Neural progenitor cell (in vitro differentiated cells): ENCODE measurements around the gene BOC. TPM values are rescaled to one million over a fixed set of nuclear protein-coding genes. Genes with fewer than 3 reads are reported as not detected.

Source experiments
- DNase-seq: peaks from one replicate; pipeline ENCODE4 v3.0.0-alpha.2; 2016; ENCODE audit warnings: low spot score
- H2AFZ ChIP-seq: fragments of 200-600 bp; sonication (generic); replicated peaks from 2 replicates; pipeline ENCODE4 v1.6.1; 2016; ENCODE audit warnings: antibody characterized with exemption
- H3F3A ChIP-seq: fragments of 200-600 bp; sonication (generic); 2 replicates; pipeline ENCODE4 v1.6.1; 2016; ENCODE audit warnings: antibody characterized with exemption, low read depth
- H3K27ac ChIP-seq: fragments of 200-600 bp; sonication (generic); 2 replicates; pipeline ENCODE4 v1.5.1; 2016; ENCODE audit warnings: mild to moderate bottlenecking
- H3K27me3 ChIP-seq: fragments of 200-600 bp; sonication (generic); 2 replicates; pipeline ENCODE4 v1.6.1; 2016; ENCODE audit warnings: mild to moderate bottlenecking, moderate library complexity
- H3K36me3 ChIP-seq: fragments of 200-600 bp; sonication (generic); 2 replicates; pipeline ENCODE4 v1.5.1; 2016
- H3K4me1 ChIP-seq: fragments of 200-600 bp; sonication (generic); 2 replicates; pipeline ENCODE4 v1.6.1; 2016; ENCODE audit warnings: mixed run types
- H3K4me2 ChIP-seq: fragments of 200-600 bp; sonication (generic); 2 replicates; pipeline ENCODE4 v1.6.1; 2016
- H3K4me3 ChIP-seq: fragments of 200-600 bp; sonication (generic); 2 replicates; pipeline ENCODE4 v1.5.1; 2016
- H3K79me2 ChIP-seq: fragments of 200-600 bp; sonication (generic); 2 replicates; pipeline ENCODE4 v1.6.1; 2016; ENCODE audit warnings: low read depth
- H3K9ac ChIP-seq: fragments of 200-600 bp; sonication (generic); 2 replicates; pipeline ENCODE4 v1.6.1; 2016
- H3K9me3 ChIP-seq: fragments of 200-600 bp; sonication (generic); 2 replicates; pipeline ENCODE4 v1.5.1; 2016; ENCODE audit warnings: low read depth
- H4K20me1 ChIP-seq: fragments of 200-600 bp; sonication (generic); 2 replicates; pipeline ENCODE4 v1.6.1; 2016; ENCODE audit warnings: low read depth
- H3K27ac Mint-ChIP-seq: 3 replicates; pipeline ENCODE4 v1.8.0; 2021; ENCODE audit warnings: mixed read lengths
- H3K27me3 Mint-ChIP-seq: 2 replicates; pipeline ENCODE4 v1.8.0; 2022; ENCODE audit warnings: low read depth, mild to moderate bottlenecking, inconsistent platforms, moderate library complexity, mixed read lengths; ENCODE audit not compliant: insufficient read depth
- H3K36me3 Mint-ChIP-seq: 3 replicates; pipeline ENCODE4 v1.8.0; 2021; ENCODE audit warnings: mixed read lengths
- H3K4me1 Mint-ChIP-seq: 3 replicates; pipeline ENCODE4 v1.8.0; 2021; ENCODE audit warnings: mixed read lengths
- H3K4me3 Mint-ChIP-seq: 3 replicates; pipeline ENCODE4 v1.8.0; 2021; ENCODE audit warnings: mild to moderate bottlenecking, moderate library complexity, mixed read lengths
- H3K9me3 Mint-ChIP-seq: 3 replicates; pipeline ENCODE4 v1.8.0; 2020; ENCODE audit warnings: mixed read lengths
- CTCF ChIP-seq: fragments of 200-600 bp; sonication (generic); IDR thresholded peaks from 2 replicates; pipeline ENCODE4 v1.5.1; 2017; ENCODE audit warnings: antibody characterized with exemption, mild to moderate bottlenecking
- EZH2 ChIP-seq: fragments of 200-600 bp; sonication (generic); IDR thresholded peaks from 2 replicates; pipeline ENCODE4 v1.6.1; 2017; ENCODE audit warnings: antibody characterized with exemption, mild to moderate bottlenecking, moderate library complexity
- EZH2phosphoT487 ChIP-seq: fragments of 200-600 bp; sonication (generic); IDR thresholded peaks from 2 replicates; pipeline ENCODE4 v1.6.1; 2017; ENCODE audit warnings: antibody characterized with exemption
- total RNA-seq: library from RNA; depleted of rRNA; stranded (reverse); fragments of >200 nt; gene quantifications from 2 replicates; pipeline ENCODE4 v1.2.3, GENCODE V29; 2015; ENCODE audit warnings: low replicate concordance

The BOC gene
- total RNA-seq, 1 donor from 2014 or later: 35.2 TPM

DNA sequence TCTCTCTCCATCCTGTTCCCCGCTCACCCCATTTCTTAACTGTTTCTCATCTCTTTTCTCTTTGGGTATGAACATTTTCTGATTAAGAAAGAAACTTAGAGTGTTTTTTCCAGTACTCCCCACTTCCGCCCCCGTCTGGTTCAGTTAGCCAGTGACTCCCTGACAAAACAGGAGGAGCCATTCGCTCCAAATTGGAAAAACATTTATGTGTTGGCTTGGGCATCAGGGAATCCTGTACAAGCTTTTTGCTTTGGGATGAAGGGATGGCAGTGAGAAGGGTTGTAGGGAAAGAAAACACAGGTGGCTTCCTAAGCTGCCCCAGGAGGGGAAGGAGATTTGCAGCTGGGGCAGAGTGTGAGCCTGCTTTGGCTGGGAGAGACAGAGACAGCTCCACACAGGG, 47.0 kb downstream of the BOC start:
- Histone ChIP-seq H3K27me3 (no peaks in the 10 kb centered on the region), H3K4me3 (no peak overlapping the region), H3K79me2 (no peaks in the 10 kb centered on the region), H3K4me2 (no peak overlapping the region), H3K36me3 (peaks cover 3% of the 10 kb centered on the region), H2AFZ (no peak overlapping the region), H3K4me1 (peaks cover 50% of the 10 kb centered on the region), H3K9ac (no peak overlapping the region), H4K20me1 (peaks cover 18% of the 10 kb centered on the region), H3K27ac (no peak overlapping the region), H3F3A (peaks cover 24% of the 10 kb centered on the region), H3K9me3 (no peaks in the 10 kb centered on the region)
- Mint-ChIP-seq H3K27ac (peak overlapping the region; percentile 59), H3K27me3 (peaks cover 3% of the 10 kb centered on the region), H3K4me1 (peaks cover 73% of the 10 kb centered on the region), H3K4me3 (no peak overlapping the region), H3K36me3 (peaks cover 75% of the 10 kb centered on the region), H3K9me3 (no peaks in the 10 kb centered on the region)
- TF ChIP-seq CTCF (peak; percentile 15), EZH2 (no peak), EZH2phosphoT487 (no peak)
- DNase-seq: no peak

GRCh38 chr3:113259196-113259595, 47.8 kb downstream of the BOC start:
- H2AFZ ChIP-seq: no peak overlapping the region
- H3F3A ChIP-seq: peaks cover 26% of the 10 kb centered on the region
- H3K27ac ChIP-seq: no peak overlapping the region
- peak overlapping the region; percentile 74 for H3K27ac Mint-ChIP-seq
- peaks cover 3% of the 10 kb centered on the region for H3K27me3 Mint-ChIP-seq
- H4K20me1 ChIP-seq: peaks cover 15% of the 10 kb centered on the region
- H3K36me3 ChIP-seq: peaks cover 3% of the 10 kb centered on the region
- no peak overlapping the region for H3K9ac ChIP-seq
- DNase-seq: no peak
- peaks cover 49% of the 10 kb centered on the region for H3K4me1 ChIP-seq
- no peak overlapping the region for H3K4me3 Mint-ChIP-seq
- no peaks in the 10 kb centered on the region for H3K9me3 ChIP-seq
- no peak overlapping the region for H3K4me2 ChIP-seq
- H3K4me3 ChIP-seq: no peak overlapping the region
- H3K4me1 Mint-ChIP-seq: peaks cover 73% of the 10 kb centered on the region
- H3K79me2 ChIP-seq: no peaks in the 10 kb centered on the region
- TF ChIP-seq EZH2 (no peak), CTCF (no peak)
- peaks cover 68% of the 10 kb centered on the region for H3K36me3 Mint-ChIP-seq
- no peaks in the 10 kb centered on the region for H3K9me3 Mint-ChIP-seq
- H3K27me3 ChIP-seq: no peaks in the 10 kb centered on the region

- peaks cover 4% of the 10 kb centered on the region for H3K36me3 ChIP-seq
- Mint-ChIP-seq H3K27ac (no peak overlapping the region), H3K4me3 (peak overlapping the region; percentile 54), H3K27me3 (peaks cover 3% of the 10 kb centered on the region), H3K9me3 (no peaks in the 10 kb centered on the region), H3K4me1 (peaks cover 79% of the 10 kb centered on the region), H3K36me3 (peaks cover 69% of the 10 kb centered on the region)
- TF ChIP-seq EZH2 (no peak), CTCF (no peak), EZH2phosphoT487 (no peak)
- H2AFZ ChIP-seq: no peak overlapping the region
- H3K4me1 ChIP-seq: peaks cover 54% of the 10 kb centered on the region
- H3K9ac ChIP-seq: no peak overlapping the region
- H3K9me3 ChIP-seq: no peaks in the 10 kb centered on the region
- H3K27ac ChIP-seq: no peak overlapping the region
- H4K20me1 ChIP-seq: peaks cover 21% of the 10 kb centered on the region
- H3K4me3 ChIP-seq: no peak overlapping the region
- no peak overlapping the region for H3K4me2 ChIP-seq
- H3K27me3 ChIP-seq: no peaks in the 10 kb centered on the region
- H3K79me2 ChIP-seq: no peaks in the 10 kb centered on the region
- no peak for DNase-seq
- H3F3A ChIP-seq: peaks cover 39% of the 10 kb centered on the region
These were observed 49.8 kb downstream of the BOC start for GRCh38 chr3:113261063-113261625.
